OCI-LY7 (cell line): ENCODE measurements around the gene TCERG1L. TPM values are rescaled to one million over a fixed set of nuclear protein-coding genes. Genes with fewer than 3 reads are reported as not detected.

Experiments used
- BruUV-seq: library from RNA; stranded (reverse); fragments of 400-500 nt; replicated peaks from 2 replicates; lab custom pipeline; 2021; lab: Mats Ljungman, UMichigan
- CTCF ChIA-PET: fragments of 300-600 bp; sonication (Branson Sonifier 250); formaldehyde crosslinking; loops from one replicate; lab custom pipeline; 2022; ENCODE audit warnings: antibody characterized with exemption; ENCODE audit not compliant: unreplicated experiment; lab: Charles Lee
- POLR2A ChIA-PET: fragments of 300-600 bp; sonication (Branson Sonifier 250); formaldehyde crosslinking; loops from one replicate; lab custom pipeline; 2022; ENCODE audit warnings: antibody characterized with exemption; lab: Charles Lee
- DNase-seq: peaks from one replicate; pipeline ENCODE4 v3.0.0-alpha.2; 2015; ENCODE audit warnings: low spot score
- H2AFZ ChIP-seq: fragments of 200-600 bp; sonication (generic), shearing (Covaris generic); 2 replicates; pipeline ENCODE4 v1.6.1; 2014; ENCODE audit warnings: mild to moderate bottlenecking, antibody characterized with exemption, low read length, moderate library complexity
- H3K27ac ChIP-seq: fragments of 200-600 bp; sonication (generic); 2 replicates; pipeline ENCODE4 v1.5.1; 2014; ENCODE audit warnings: mixed run types, low read depth, mild to moderate bottlenecking, moderate library complexity, low read length, inconsistent platforms; ENCODE audit not compliant: poor library complexity, severe bottlenecking
- H3K36me3 ChIP-seq: fragments of 200-600 bp; sonication (generic); 2 replicates; pipeline ENCODE4 v1.6.1; 2014; ENCODE audit warnings: mild to moderate bottlenecking, antibody characterized with exemption, low read length, moderate library complexity, mixed read lengths; ENCODE audit not compliant: insufficient read depth
- H3K4me1 ChIP-seq: fragments of 200-600 bp; sonication (generic); 2 replicates; pipeline ENCODE4 v1.5.1; 2014; ENCODE audit warnings: mild to moderate bottlenecking, low read length; ENCODE audit not compliant: insufficient read depth, poor library complexity, severe bottlenecking
- H3K4me2 ChIP-seq: fragments of 200-600 bp; sonication (generic); 2 replicates; pipeline ENCODE4 v1.6.1; 2014; ENCODE audit warnings: mild to moderate bottlenecking, low read length
- H3K4me3 ChIP-seq: fragments of 200-600 bp; sonication (generic); 2 replicates; pipeline ENCODE4 v1.5.1; 2014; ENCODE audit warnings: mild to moderate bottlenecking, low read depth, low read length; ENCODE audit not compliant: poor library complexity, severe bottlenecking
- H3K79me2 ChIP-seq: fragments of 200-600 bp; sonication (generic); 2 replicates; pipeline ENCODE4 v1.6.1; 2016; ENCODE audit warnings: low read depth, mild to moderate bottlenecking, low read length, moderate library complexity, mixed read lengths; ENCODE audit not compliant: insufficient read depth
- H3K9me2 ChIP-seq: fragments of 200-600 bp; sonication (generic); 2 replicates; pipeline ENCODE4 v1.6.1; 2016; ENCODE audit warnings: mild to moderate bottlenecking, low read length, mixed read lengths; ENCODE audit not compliant: insufficient read depth
- H3K9me3 ChIP-seq: fragments of 200-600 bp; sonication (generic); 2 replicates; pipeline ENCODE4 v1.6.1; 2014; ENCODE audit warnings: mild to moderate bottlenecking, mixed run types, low read length, mixed read lengths
- H4K20me1 ChIP-seq: fragments of 200-600 bp; sonication (generic); 2 replicates; pipeline ENCODE4 v1.6.1; 2014; ENCODE audit warnings: mild to moderate bottlenecking, antibody characterized with exemption, low read length, moderate library complexity, mixed read lengths; ENCODE audit not compliant: insufficient read depth
- EZH2phosphoT487 ChIP-seq: fragments of 200-600 bp; sonication (generic); IDR thresholded peaks from 2 replicates; pipeline ENCODE4 v1.6.1; 2018; ENCODE audit warnings: low read depth, borderline replicate concordance, mild to moderate bottlenecking, mixed run types, antibody characterized with exemption, low read length, moderate library complexity, mixed read lengths
- intact Hi-C: fragments of 100-400 bp; cut with micrococcal nuclease; formaldehyde crosslinking; loops from one replicate; pipeline ENCODE4 v1.10.0; 2022; ENCODE audit not compliant: unreplicated experiment
- total RNA-seq, 2 experiments: library from RNA; depleted of rRNA in 1 of 2; stranded (reverse); fragments of >200 nt in 1 of 2; shearing (Covaris generic) in 1 of 2; gene quantifications; 2 replicates each; pipeline ENCODE4 v1.2.3, GENCODE V29; 2014 to 2022
- TF ChIP-seq, protein P1 (sequence below): fragments of 200-600 bp; sonication (generic); conservative IDR thresholded peaks from 2 replicates; pipeline ENCODE4 v1.5.1; 2014; ENCODE audit warnings: mild to moderate bottlenecking, antibody characterized with exemption, low read length, moderate library complexity, mixed read lengths

TCERG1L gene
- total RNA-seq, 2 experiments from 2014 or later: not detected

DNA sequence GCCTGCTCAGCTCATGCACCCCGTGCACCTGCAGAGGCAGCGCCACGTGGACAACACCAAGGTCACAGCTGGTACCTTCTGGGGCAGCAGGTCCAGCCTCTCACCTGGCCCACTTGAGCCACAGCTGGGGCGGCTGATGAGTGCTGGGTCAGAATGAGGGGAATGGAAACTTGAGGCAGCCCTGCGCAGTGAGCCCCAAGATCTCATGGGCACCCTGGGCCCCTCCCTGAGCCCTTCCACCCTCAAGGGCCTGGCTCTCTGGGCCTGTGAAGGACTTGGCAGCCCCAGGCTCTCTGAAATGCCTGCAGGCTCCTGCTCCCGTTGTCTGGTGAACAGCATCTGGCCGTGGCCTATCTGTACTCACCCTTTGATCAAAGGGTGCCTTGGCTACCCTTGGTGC, 112.7 kb downstream of the TCERG1L start:
- no peaks in the 10 kb centered on the region for H4K20me1 ChIP-seq
- H3K27ac ChIP-seq: no peak overlapping the region
- POLR2A ChIA-PET: no interaction called here
- BruUV-seq: no TSS peak
- TF ChIP-seq, protein P1, sequence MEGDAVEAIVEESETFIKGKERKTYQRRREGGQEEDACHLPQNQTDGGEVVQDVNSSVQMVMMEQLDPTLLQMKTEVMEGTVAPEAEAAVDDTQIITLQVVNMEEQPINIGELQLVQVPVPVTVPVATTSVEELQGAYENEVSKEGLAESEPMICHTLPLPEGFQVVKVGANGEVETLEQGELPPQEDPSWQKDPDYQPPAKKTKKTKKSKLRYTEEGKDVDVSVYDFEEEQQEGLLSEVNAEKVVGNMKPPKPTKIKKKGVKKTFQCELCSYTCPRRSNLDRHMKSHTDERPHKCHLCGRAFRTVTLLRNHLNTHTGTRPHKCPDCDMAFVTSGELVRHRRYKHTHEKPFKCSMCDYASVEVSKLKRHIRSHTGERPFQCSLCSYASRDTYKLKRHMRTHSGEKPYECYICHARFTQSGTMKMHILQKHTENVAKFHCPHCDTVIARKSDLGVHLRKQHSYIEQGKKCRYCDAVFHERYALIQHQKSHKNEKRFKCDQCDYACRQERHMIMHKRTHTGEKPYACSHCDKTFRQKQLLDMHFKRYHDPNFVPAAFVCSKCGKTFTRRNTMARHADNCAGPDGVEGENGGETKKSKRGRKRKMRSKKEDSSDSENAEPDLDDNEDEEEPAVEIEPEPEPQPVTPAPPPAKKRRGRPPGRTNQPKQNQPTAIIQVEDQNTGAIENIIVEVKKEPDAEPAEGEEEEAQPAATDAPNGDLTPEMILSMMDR: no peak
- TF ChIP-seq EZH2phosphoT487: no peak
- H3K4me1 ChIP-seq: no peaks in the 10 kb centered on the region
- DNase-seq: no peak
- intact Hi-C loops: no loop called here
- H2AFZ ChIP-seq: no peak overlapping the region
- H3K9me2 ChIP-seq: no peaks in the 10 kb centered on the region
- CTCF ChIA-PET: no interaction called here
- H3K79me2 ChIP-seq: no peaks in the 10 kb centered on the region
- no peak overlapping the region for H3K4me3 ChIP-seq
- H3K4me2 ChIP-seq: no peak overlapping the region
- H3K36me3 ChIP-seq: no peaks in the 10 kb centered on the region
- H3K9me3 ChIP-seq: no peaks in the 10 kb centered on the region

DNA sequence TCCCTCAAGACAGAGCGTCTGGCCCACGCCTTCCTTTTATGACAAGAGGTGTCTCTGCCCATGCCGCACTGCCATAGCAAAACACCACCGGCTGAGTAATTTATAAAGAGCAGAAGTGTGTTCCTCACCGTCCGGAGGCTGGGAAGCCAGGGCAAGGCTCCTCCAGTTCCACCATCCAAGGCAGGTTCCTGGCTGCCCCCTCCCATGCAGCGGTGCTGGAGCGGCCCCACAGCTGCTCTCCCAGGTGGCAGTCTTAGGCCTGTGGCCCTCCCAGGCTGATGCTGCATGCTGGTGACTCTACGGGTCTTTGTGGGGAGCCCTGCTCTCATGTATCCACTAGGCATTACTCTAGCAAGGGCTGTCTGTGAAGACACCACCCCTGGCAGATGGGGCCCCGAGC, 113.1 kb downstream of the TCERG1L start:
- Histone ChIP-seq H3K36me3 (no peaks in the 10 kb centered on the region), H3K9me2 (no peaks in the 10 kb centered on the region), H3K4me3 (no peak overlapping the region), H3K4me1 (no peaks in the 10 kb centered on the region), H4K20me1 (no peaks in the 10 kb centered on the region), H3K27ac (no peak overlapping the region), H3K9me3 (no peaks in the 10 kb centered on the region), H3K79me2 (no peaks in the 10 kb centered on the region), H2AFZ (no peak overlapping the region), H3K4me2 (no peak overlapping the region)
- intact Hi-C loops: no loop called here
- ChIA-PET POLR2A (no interaction called here), CTCF (no interaction called here)
- TF ChIP-seq EZH2phosphoT487: no peak
- TF ChIP-seq, protein P1: no peak
- DNase-seq: no peak
- BruUV-seq: no TSS peak

DNA sequence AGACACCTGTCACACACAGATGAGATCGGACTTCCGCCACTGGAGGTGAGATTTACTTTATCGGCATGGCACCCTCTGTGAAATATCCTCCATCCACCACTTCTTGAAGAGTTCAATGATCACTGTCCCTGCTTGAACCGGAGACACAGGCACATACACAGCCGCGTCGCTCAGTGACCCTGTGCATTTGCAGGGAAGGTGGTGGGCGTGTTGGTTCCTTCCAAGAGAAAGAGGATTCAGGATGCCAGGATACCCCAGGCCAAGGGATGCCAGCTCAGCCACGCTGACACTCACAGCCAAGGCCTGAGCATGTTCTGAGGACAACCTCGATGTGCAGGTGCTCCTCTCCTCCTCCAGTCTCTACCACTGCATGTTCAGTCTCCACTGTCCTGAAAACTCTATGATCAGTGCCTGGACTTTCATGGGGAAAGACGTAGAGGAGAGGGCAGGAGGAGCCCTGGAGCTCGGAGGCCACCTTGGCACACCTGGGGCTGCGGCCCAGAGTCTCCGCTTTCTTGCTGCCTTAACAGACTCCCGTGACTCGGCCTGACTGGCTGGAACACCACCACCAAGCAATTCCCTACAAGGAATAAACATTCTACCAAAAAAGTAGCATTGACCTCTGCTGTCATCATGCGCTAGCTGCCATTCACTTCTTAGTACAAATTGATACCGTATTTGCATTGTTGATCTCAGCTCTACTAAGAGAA, 115.2 kb downstream of the TCERG1L start:
- Histone ChIP-seq H3K4me1 (no peaks in the 10 kb centered on the region), H3K9me2 (no peaks in the 10 kb centered on the region), H3K79me2 (no peaks in the 10 kb centered on the region), H2AFZ (no peak overlapping the region), H3K4me3 (no peak overlapping the region), H3K36me3 (no peaks in the 10 kb centered on the region), H3K27ac (no peak overlapping the region), H3K4me2 (no peak overlapping the region), H4K20me1 (no peaks in the 10 kb centered on the region), H3K9me3 (no peaks in the 10 kb centered on the region)
- intact Hi-C loops: no loop called here
- BruUV-seq: no TSS peak
- ChIA-PET CTCF (no interaction called here), POLR2A (no interaction called here)
- no peak for DNase-seq
- no peak for TF ChIP-seq EZH2phosphoT487
- TF ChIP-seq, protein P1: no peak
